NCI-H146 treated with DMSO at 0.1 percent for 48 hours (cell line): Measurements from ENCODE around the gene GRPEL2.
"Not testable (repeated sequence)": the region's sequence is repeated elsewhere in the genome, so short reads cannot be mapped to it uniquely, and the experiment has no call there.

Source experiments
- DNase-seq: peaks from one replicate; lab custom pipeline; 2025; ENCODE audit not compliant: unreplicated experiment; lab: John Stamatoyannopoulos, UW

GRPEL2 gene

GRCh38 chr5:149392718-149393117 is 47.4 kb downstream of the GRPEL2 start:
- no peak for DNase-seq

- DNase-seq: not testable (repeated sequence)
These were observed 49.7 kb downstream of the GRPEL2 start for GRCh38 chr5:149394996-149395395.

- no peak for DNase-seq
These were observed 52.2 kb downstream of the GRPEL2 start for GRCh38 chr5:149397530-149397929.

GRCh38 chr5:149398747-149399266 is 53.5 kb downstream of the GRPEL2 start:
- not testable (repeated sequence) for DNase-seq

- DNase-seq: no peak
These were observed 54.5 kb downstream of the GRPEL2 start for GRCh38 chr5:149399775-149400174.

GRCh38 chr5:149400304-149400703 is 55.0 kb downstream of the GRPEL2 start:
- DNase-seq: no peak

GRCh38 chr5:149401051-149401450 is 55.8 kb downstream of the GRPEL2 start:
- DNase-seq: no peak

GRCh38 chr5:149402291-149402690 is 57.0 kb downstream of the GRPEL2 start:
- no peak for DNase-seq
